22Rv1 (cell line): ENCODE measurements around the gene NUB1.

Experiments
- CTCF ChIP-seq: fragments of 450-650 bp; IDR thresholded peaks from 2 replicates; pipeline ENCODE4 v1.5.1; 2017; ENCODE audit warnings: mild to moderate bottlenecking
- ZFX ChIP-seq: fragments of 450-650 bp; IDR thresholded peaks from 2 replicates; pipeline ENCODE4 v1.6.1; 2017; ENCODE audit warnings: antibody characterized with exemption, borderline replicate concordance

GRCh38 chr7:151411551-151411950, 69.9 kb downstream of the NUB1 start:
- no peak for TF ChIP-seq CTCF
- no peak for TF ChIP-seq ZFX
